HepG2 (cell line): Measurements from ENCODE around the gene ANKRD13D. TPM values are rescaled to one million over a fixed set of nuclear protein-coding genes. Genes with fewer than 3 reads are reported as not detected.

ENCODE experiments used
- CSRNP1 ChIP-seq: sonication (generic); formaldehyde crosslinking; IDR thresholded peaks from 2 replicates; pipeline ENCODE4 v1.8.1; 2023; ENCODE audit warnings: mild to moderate bottlenecking, missing genetic modification reagents
- DPF2 ChIP-seq: sonication (generic); formaldehyde crosslinking; IDR thresholded peaks from 2 replicates; pipeline ENCODE4 v1.4.0; 2020; ENCODE audit warnings: mild to moderate bottlenecking, low read depth, missing genetic modification reagents, borderline replicate concordance
- GLMP ChIP-seq: sonication (generic); formaldehyde crosslinking; IDR thresholded peaks from 2 replicates; pipeline ENCODE4 v1.9.0; 2021; ENCODE audit warnings: missing genetic modification reagents, mild to moderate bottlenecking, borderline replicate concordance
- LRRFIP1 ChIP-seq: sonication (generic); formaldehyde crosslinking; conservative IDR thresholded peaks from 2 replicates; pipeline ENCODE4 v1.4.0; 2020; ENCODE audit warnings: missing genetic modification reagents
- MEIS1 ChIP-seq: sonication (generic); formaldehyde crosslinking; IDR thresholded peaks from 2 replicates; pipeline ENCODE4 v1.9.0; 2021; ENCODE audit warnings: mild to moderate bottlenecking, missing genetic modification reagents, moderate library complexity, borderline replicate concordance
- NKX3-1 ChIP-seq: sonication (generic); formaldehyde crosslinking; IDR thresholded peaks from 2 replicates; pipeline ENCODE4 v1.5.0; 2020; ENCODE audit warnings: missing genetic modification reagents
- PPARG ChIP-seq: conservative IDR thresholded peaks from 2 replicates; pipeline ENCODE4 v1.6.1; 2016; ENCODE audit warnings: missing biosample characterization, missing genetic modification reagents
- PREB ChIP-seq: sonication (generic); formaldehyde crosslinking; IDR thresholded peaks from 2 replicates; pipeline ENCODE4 v1.4.0; 2020; ENCODE audit warnings: missing genetic modification reagents
- RFX3 ChIP-seq: IDR thresholded peaks from 2 replicates; pipeline ENCODE4 v1.6.1; 2016; ENCODE audit warnings: missing biosample characterization, missing genetic modification reagents
- SSRP1 ChIP-seq: IDR thresholded peaks from 2 replicates; pipeline ENCODE4 v1.6.1; 2016; ENCODE audit warnings: control low read depth
- ZNF124 ChIP-seq: sonication (generic); formaldehyde crosslinking; IDR thresholded peaks from 2 replicates; pipeline ENCODE4 v1.4.0; 2020; ENCODE audit warnings: missing genetic modification reagents
- ZNF550 ChIP-seq: sonication (generic); formaldehyde crosslinking; IDR thresholded peaks from 2 replicates; pipeline ENCODE4 v1.4.0; 2020; ENCODE audit warnings: mild to moderate bottlenecking, missing genetic modification reagents, borderline replicate concordance
- ZNF660 ChIP-seq: sonication (generic); formaldehyde crosslinking; IDR thresholded peaks from 2 replicates; pipeline ENCODE4 v1.5.1; 2020; ENCODE audit warnings: mild to moderate bottlenecking, low read depth, missing genetic modification reagents, borderline replicate concordance
- ZNF710 ChIP-seq: sonication (generic); formaldehyde crosslinking; IDR thresholded peaks from 2 replicates; pipeline ENCODE4 v1.5.0; 2020; ENCODE audit warnings: mild to moderate bottlenecking, missing genetic modification reagents, borderline replicate concordance
- ZSCAN25 ChIP-seq: sonication (generic); formaldehyde crosslinking; IDR thresholded peaks from 2 replicates; pipeline ENCODE4 v1.8.0; 2022; ENCODE audit warnings: mild to moderate bottlenecking, missing genetic modification reagents
- polyA plus RNA-seq, 8 experiments: library from polyadenylated mRNA; depleted of rRNA in 3 of 8; stranded (reverse) in 7 of 8; unstranded in 1 of 8; fragments of >200 nt; fragmentation: Illumina TruSeq in 4 of 8; extraction: Trizol in 4 of 8; gene quantifications; 2 replicates each; pipeline versions ENCODE4 v1.2.1 to v1.2.3, GENCODE V29; 2011 to 2016; ENCODE audit warnings: low read depth in 4 of 8, missing spikeins in 1 of 8, mixed read lengths in 1 of 8; ENCODE audit not compliant: insufficient read depth in 1 of 8
- total RNA-seq, 5 experiments: library from RNA; depleted of rRNA; stranded (reverse); fragments of >200 nt; fragmentation: Illumina TruSeq; extraction: Trizol; gene quantifications; 2 replicates each; pipeline ENCODE4 v1.2.3, GENCODE V29; 2016; ENCODE audit warnings: low read depth in 1 of 5
- TF ChIP-seq, protein P1 (sequence below): sonication (generic); formaldehyde crosslinking; IDR thresholded peaks from 2 replicates; pipeline ENCODE4 v1.9.0; 2022; ENCODE audit warnings: low read depth, missing genetic modification reagents
- TF ChIP-seq, protein P2 (sequence below): IDR thresholded peaks from 2 replicates; pipeline ENCODE4 v1.6.1; 2016; ENCODE audit warnings: missing genetic modification reagents, missing compliant biosample characterization

The ANKRD13D gene
- total and polyA plus RNA-seq, 2 of the 13 experiments (the other 11 are each of a cell fraction or from before 2014, with no cell fraction given): 18.6 to 27.3 TPM

- TF ChIP-seq PREB (CRISPR knock-in tag) (no peak), ZNF550 (no peak), ZNF660 (no peak), LRRFIP1 (no peak), ZSCAN25 (0 out of 2 replicates have a peak, but pooled peaks have one; percentile 26), NKX3-1 (CRISPR knock-in tag) (no peak), GLMP (no peak), ZNF710 (peak; percentile 69; the same call in 1 of the 2 replicates), CSRNP1 (CRISPR knock-in tag) (0 out of 2 replicates have a peak, but pooled peaks have one; percentile 45), PPARG (CRISPR knock-in tag) (no peak), SSRP1 (CRISPR knock-in tag) (no peak), ZNF124 (CRISPR knock-in tag) (no peak), RFX3 (no peak), MEIS1 (CRISPR knock-in tag) (no peak), DPF2 (CRISPR knock-in tag) (no peak)
- TF ChIP-seq, protein P1, sequence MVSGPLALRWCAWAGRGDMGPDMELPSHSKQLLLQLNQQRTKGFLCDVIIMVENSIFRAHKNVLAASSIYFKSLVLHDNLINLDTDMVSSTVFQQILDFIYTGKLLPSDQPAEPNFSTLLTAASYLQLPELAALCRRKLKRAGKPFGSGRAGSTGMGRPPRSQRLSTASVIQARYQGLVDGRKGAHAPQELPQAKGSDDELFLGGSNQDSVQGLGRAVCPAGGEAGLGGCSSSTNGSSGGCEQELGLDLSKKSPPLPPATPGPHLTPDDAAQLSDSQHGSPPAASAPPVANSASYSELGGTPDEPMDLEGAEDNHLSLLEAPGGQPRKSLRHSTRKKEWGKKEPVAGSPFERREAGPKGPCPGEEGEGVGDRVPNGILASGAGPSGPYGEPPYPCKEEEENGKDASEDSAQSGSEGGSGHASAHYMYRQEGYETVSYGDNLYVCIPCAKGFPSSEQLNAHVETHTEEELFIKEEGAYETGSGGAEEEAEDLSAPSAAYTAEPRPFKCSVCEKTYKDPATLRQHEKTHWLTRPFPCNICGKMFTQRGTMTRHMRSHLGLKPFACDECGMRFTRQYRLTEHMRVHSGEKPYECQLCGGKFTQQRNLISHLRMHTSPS: no peak
- TF ChIP-seq, protein P2, sequence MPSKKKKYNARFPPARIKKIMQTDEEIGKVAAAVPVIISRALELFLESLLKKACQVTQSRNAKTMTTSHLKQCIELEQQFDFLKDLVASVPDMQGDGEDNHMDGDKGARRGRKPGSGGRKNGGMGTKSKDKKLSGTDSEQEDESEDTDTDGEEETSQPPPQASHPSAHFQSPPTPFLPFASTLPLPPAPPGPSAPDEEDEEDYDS (CRISPR knock-in tag): peak; percentile 32; the same call in 1 of the 2 replicates
These were observed 48.3 kb upstream of the ANKRD13D start (continued) for GRCh38 chr11:67240576-67241389.
